ENCODE data around the gene CDK10. TPM values are rescaled to one million over a fixed set of nuclear protein-coding genes. Genes with fewer than 3 reads are reported as not detected.
"Not testable (repeated sequence)": the region's sequence is repeated elsewhere in the genome, so short reads cannot be mapped to it uniquely, and the experiment has no call there.

The CDK10 gene
- total RNA-seq, 1 experiment from 2014 or later, result 98.0 TPM

DNA sequence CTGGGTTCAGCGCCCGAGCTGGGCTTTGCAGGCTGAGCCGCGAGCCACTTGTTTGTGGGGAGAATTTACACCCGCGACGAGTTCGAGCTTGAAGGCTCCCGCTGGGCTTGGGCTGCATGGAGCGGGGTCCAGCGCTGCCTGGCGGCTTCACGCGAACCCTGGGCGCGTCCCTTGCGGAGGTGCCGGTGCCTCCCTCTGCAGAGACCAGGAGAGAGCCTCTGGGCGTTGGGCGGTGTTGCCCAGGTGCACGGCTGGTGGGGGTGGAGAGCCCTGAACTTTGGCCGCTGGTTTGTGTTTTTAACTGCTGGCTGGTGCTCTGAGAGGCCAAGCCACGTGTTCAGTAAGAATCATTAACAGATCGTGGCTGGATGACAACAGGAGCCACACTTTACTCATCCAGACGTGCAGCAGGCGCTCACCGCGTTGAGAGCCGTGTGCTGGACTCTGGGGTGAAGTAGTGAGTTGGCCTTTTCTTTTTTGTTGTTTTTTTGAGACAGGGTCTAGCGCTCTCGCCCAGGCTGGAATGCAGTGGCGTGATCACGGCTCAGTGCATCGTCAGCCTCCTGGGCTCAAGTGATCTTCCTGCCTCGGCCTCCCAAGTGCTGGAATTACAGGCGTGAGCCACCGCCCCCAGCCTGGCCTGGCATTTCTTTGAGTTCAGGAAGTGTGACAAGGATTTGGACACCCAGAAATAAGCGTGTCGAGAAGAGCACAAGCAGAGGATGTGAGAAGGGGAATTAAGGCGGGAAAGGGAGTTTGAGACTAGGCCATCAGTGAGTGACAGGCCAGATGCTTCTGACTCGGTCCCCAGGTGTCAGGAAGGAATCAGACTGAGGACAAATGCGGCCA lies 827 bp downstream of the CDK10 start:
- POLR2A ChIA-PET (ENCODE audit: low non-redundant PET), result interaction anchor here (0.5 kb wide), 1 partner anchor 118 kb away, joined by 5 read pairs; no protein-coding TSS in a partner anchor
- DNase-seq (ENCODE audit: low spot score), result no peak
- intact Hi-C loops (cut with micrococcal nuclease; ENCODE audit: unreplicated experiment), result no loop called here
- TF ChIP-seq EZH2 (IDR thresholded peaks at IDR 0.05; ENCODE audit: borderline replicate concordance, low read depth, low read length, poor library complexity, severe bottlenecking), result no peak
- TF ChIP-seq CTCF (conservative IDR thresholded peaks at IDR 0.05; ENCODE audit: low read depth, low read length), result 0 out of 2 replicates have a peak, but pooled peaks have one; percentile 13
- CTCF ChIA-PET, result interaction anchor here (0.5 to 0.8 kb wide), 2 partner anchors 71 to 84 kb away, joined by 3 read pairs; no protein-coding TSS in a partner anchor
- BruUV-seq (replicated peaks), result TSS peak; percentile 65
- Histone ChIP-seq H3K4me1 (ENCODE audit: insufficient read depth, low read length, poor library complexity, severe bottlenecking) (peaks cover 7% of the 10 kb centered on the region), H3K4me3 (ENCODE audit: low read depth, low read length, poor library complexity, severe bottlenecking) (peak overlapping the region; percentile 72), H3K36me3 (ENCODE audit: insufficient read depth, low read length, poor library complexity, severe bottlenecking) (peaks cover 39% of the 10 kb centered on the region), H3K27ac (ENCODE audit: low read depth, low read length, poor library complexity, severe bottlenecking) (peak overlapping the region; percentile 95), H3K9me3 (ENCODE audit: low read depth, low read length, poor library complexity, severe bottlenecking) (no peaks in the 10 kb centered on the region), H3K27me3 (replicated peaks; ENCODE audit: insufficient read depth, low read depth, low read length, poor library complexity) (no peaks in the 10 kb centered on the region)

- CTCF ChIA-PET, result no interaction called here
- Histone ChIP-seq H3K27me3 (replicated peaks; ENCODE audit: insufficient read depth, low read depth, low read length, poor library complexity) (no peaks in the 10 kb centered on the region), H3K9me3 (ENCODE audit: low read depth, low read length, poor library complexity, severe bottlenecking) (no peaks in the 10 kb centered on the region), H3K4me3 (ENCODE audit: low read depth, low read length, poor library complexity, severe bottlenecking) (no peak overlapping the region), H3K27ac (ENCODE audit: low read depth, low read length, poor library complexity, severe bottlenecking) (no peak overlapping the region), H3K36me3 (ENCODE audit: insufficient read depth, low read length, poor library complexity, severe bottlenecking) (peaks cover 43% of the 10 kb centered on the region), H3K4me1 (ENCODE audit: insufficient read depth, low read length, poor library complexity, severe bottlenecking) (peaks cover 7% of the 10 kb centered on the region)
- BruUV-seq (replicated peaks), result no TSS peak
- POLR2A ChIA-PET (ENCODE audit: low non-redundant PET), result interaction anchor here (0.7 kb wide), 1 partner anchor 11 kb away, joined by 4 read pairs; no protein-coding TSS in a partner anchor
- DNase-seq (ENCODE audit: low spot score), result no peak
- intact Hi-C loops (cut with micrococcal nuclease; ENCODE audit: unreplicated experiment), result no loop called here
- TF ChIP-seq EZH2 (IDR thresholded peaks at IDR 0.05; ENCODE audit: borderline replicate concordance, low read depth, low read length, poor library complexity, severe bottlenecking), result no peak
- no peak for TF ChIP-seq CTCF (conservative IDR thresholded peaks at IDR 0.05; ENCODE audit: low read depth, low read length)
These were observed 1.9 kb downstream of the CDK10 start for GRCh38 chr16:89688395-89688794.

- Histone ChIP-seq H3K9me3 (ENCODE audit: low read depth, low read length, poor library complexity, severe bottlenecking) (no peaks in the 10 kb centered on the region), H3K27me3 (replicated peaks; ENCODE audit: insufficient read depth, low read depth, low read length, poor library complexity) (no peaks in the 10 kb centered on the region), H3K4me1 (ENCODE audit: insufficient read depth, low read length, poor library complexity, severe bottlenecking) (peaks cover 7% of the 10 kb centered on the region), H3K36me3 (ENCODE audit: insufficient read depth, low read length, poor library complexity, severe bottlenecking) (peaks cover 50% of the 10 kb centered on the region), H3K27ac (ENCODE audit: low read depth, low read length, poor library complexity, severe bottlenecking) (no peak overlapping the region), H3K4me3 (ENCODE audit: low read depth, low read length, poor library complexity, severe bottlenecking) (no peak overlapping the region)
- TF ChIP-seq CTCF (conservative IDR thresholded peaks at IDR 0.05; ENCODE audit: low read depth, low read length) (no peak), EZH2 (IDR thresholded peaks at IDR 0.05; ENCODE audit: borderline replicate concordance, low read depth, low read length, poor library complexity, severe bottlenecking) (no peak)
- POLR2A ChIA-PET (ENCODE audit: low non-redundant PET), result interaction anchor here (0.7 kb wide), 2 partner anchors 10 to 11 kb away, joined by 3 to 4 read pairs; no protein-coding TSS in a partner anchor
- intact Hi-C loops (cut with micrococcal nuclease; ENCODE audit: unreplicated experiment), result no loop called here
- DNase-seq (ENCODE audit: low spot score), result no peak
- no TSS peak for BruUV-seq (replicated peaks)
- CTCF ChIA-PET, result no interaction called here
These were observed 2.7 kb downstream of the CDK10 start for GRCh38 chr16:89689142-89689541.

DNA sequence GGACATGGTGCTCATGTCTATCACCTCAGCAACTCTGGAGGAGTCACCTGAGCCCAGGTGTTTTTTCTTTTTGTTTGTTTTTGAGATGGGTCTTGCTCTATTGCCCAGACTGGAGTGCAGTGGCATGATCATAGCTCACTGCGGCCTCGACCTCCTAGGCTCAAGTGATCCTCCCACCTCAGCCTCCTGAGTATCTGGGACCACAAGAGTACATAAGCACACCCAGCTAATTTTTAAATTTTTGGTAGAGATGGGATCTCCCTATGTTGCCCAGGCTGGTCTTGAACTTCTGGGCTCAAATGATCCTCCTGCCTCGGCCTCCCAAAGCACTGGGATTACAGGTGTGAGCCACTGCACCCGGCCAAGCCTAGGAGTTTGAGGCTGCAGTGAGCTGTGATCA lies 3.1 kb downstream of the CDK10 start:
- CTCF ChIA-PET; H3K27me3 ChIP-seq (replicated peaks; ENCODE audit: insufficient read depth, low read depth, low read length, poor library complexity); H3K4me3 ChIP-seq (ENCODE audit: low read depth, low read length, poor library complexity, severe bottlenecking); DNase-seq (ENCODE audit: low spot score); H3K27ac ChIP-seq (ENCODE audit: low read depth, low read length, poor library complexity, severe bottlenecking); intact Hi-C loops (cut with micrococcal nuclease; ENCODE audit: unreplicated experiment); H3K9me3 ChIP-seq (ENCODE audit: low read depth, low read length, poor library complexity, severe bottlenecking); H3K4me1 ChIP-seq (ENCODE audit: insufficient read depth, low read length, poor library complexity, severe bottlenecking); BruUV-seq (replicated peaks): not testable (repeated sequence)
- H3K36me3 ChIP-seq (ENCODE audit: insufficient read depth, low read length, poor library complexity, severe bottlenecking), result peaks cover 53% of the 10 kb centered on the region
- POLR2A ChIA-PET (ENCODE audit: low non-redundant PET), result interaction anchor here (0.7 kb wide), 1 partner anchor 11 kb away, joined by 3 read pairs; no protein-coding TSS in a partner anchor

Data from A673 (cell line).